Stimulated activated CD8-positive, alpha-beta memory T cell treated with anti-CD3 and anti-CD28 coated beads, Interleukin-7, amount 100 ng/mL, for 24 hours (primary cell): ENCODE data around the gene G2E3.
A peak's percentile ranks its signal among the peaks of the same experiment; 100 is the strongest.
"Not testable (repeated sequence)": the region's sequence is repeated elsewhere in the genome, so short reads cannot be mapped to it uniquely, and the experiment has no call there.

Experiments used
- DNase-seq: peaks from one replicate; pipeline ENCODE4 v3.0.0-alpha.2; 2020; ENCODE audit warnings: low read depth

G2E3 gene

GRCh38 chr14:30604696-30605095, 45.7 kb downstream of the G2E3 start:
- DNase-seq, result not testable (repeated sequence)

GRCh38 chr14:30607156-30607780, 48.3 kb downstream of the G2E3 start:
- DNase-seq, result no peak

GRCh38 chr14:30608533-30609006, 49.6 kb downstream of the G2E3 start:
- DNase-seq, result no peak

GRCh38 chr14:30610787-30611343, 51.9 kb downstream of the G2E3 start:
- no peak for DNase-seq

- no peak for DNase-seq
These were observed 55.2 kb downstream of the G2E3 start for GRCh38 chr14:30614155-30614554.

- no peak for DNase-seq
These were observed 61.2 kb downstream of the G2E3 start for GRCh38 chr14:30620178-30620577.

GRCh38 chr14:30621354-30621939, 62.5 kb downstream of the G2E3 start:
- no peak for DNase-seq

GRCh38 chr14:30621940-30622830, 63.2 kb downstream of the G2E3 start, which contains the start of gene SCFD1:
Gene SCFD1 (plus strand): TSS chr14:30622319. CDS start chr14:30622339, 20 bp downstream.
- DNase-seq, result peak; percentile 82

GRCh38 chr14:30623412-30624131, 64.6 kb downstream of the G2E3 start:
- DNase-seq, result no peak

GRCh38 chr14:30624132-30624423, 65.1 kb downstream of the G2E3 start:
- DNase-seq, result no peak

GRCh38 chr14:30625533-30625932, 66.6 kb downstream of the G2E3 start:
- no peak for DNase-seq

GRCh38 chr14:30629432-30629831, 70.5 kb downstream of the G2E3 start:
- not testable (repeated sequence) for DNase-seq

GRCh38 chr14:30630248-30630647, 71.3 kb downstream of the G2E3 start:
- DNase-seq, result no peak

GRCh38 chr14:30632730-30633129, 73.8 kb downstream of the G2E3 start:
- no peak for DNase-seq

GRCh38 chr14:30638926-30639325, 80.0 kb downstream of the G2E3 start:
- no peak for DNase-seq

- no peak for DNase-seq
These were observed 82.2 kb downstream of the G2E3 start for GRCh38 chr14:30641207-30641606.

GRCh38 chr14:30644462-30644861, 85.5 kb downstream of the G2E3 start:
- not testable (repeated sequence) for DNase-seq

GRCh38 chr14:30645600-30645999, 86.6 kb downstream of the G2E3 start:
- DNase-seq, result no peak

GRCh38 chr14:30648471-30648870, 89.5 kb downstream of the G2E3 start:
- no peak for DNase-seq

GRCh38 chr14:30651937-30652336, 93.0 kb downstream of the G2E3 start:
- no peak for DNase-seq

- no peak for DNase-seq
These were observed 96.2 kb downstream of the G2E3 start for GRCh38 chr14:30655124-30655523.

GRCh38 chr14:30655658-30656057, 96.7 kb downstream of the G2E3 start:
- DNase-seq, result no peak
